GM12865 (cell line): ENCODE measurements around the gene ACKR1.

Experiments
- DNase-seq: peaks from one replicate; pipeline ENCODE4 v3.0.0; 2010; ENCODE audit warnings: low read depth
- H3K4me3 ChIP-seq: 2 replicates; pipeline ENCODE4 v1.5.1; 2011; ENCODE audit warnings: mild to moderate bottlenecking, low read depth, low read length, control low read depth
- CTCF ChIP-seq: IDR thresholded peaks from 2 replicates; pipeline ENCODE4 v1.5.1; 2011; ENCODE audit warnings: low read length, control low read depth, low read depth, inconsistent platforms; ENCODE audit not compliant: insufficient read depth; ENCODE audit errors: missing control alignments

ACKR1 gene

GRCh38 chr1:159177272-159177907, 27.3 kb upstream of the ACKR1 start:
- no peak for TF ChIP-seq CTCF
- no peak overlapping the region for H3K4me3 ChIP-seq
- DNase-seq, result peak; percentile 58

DNA sequence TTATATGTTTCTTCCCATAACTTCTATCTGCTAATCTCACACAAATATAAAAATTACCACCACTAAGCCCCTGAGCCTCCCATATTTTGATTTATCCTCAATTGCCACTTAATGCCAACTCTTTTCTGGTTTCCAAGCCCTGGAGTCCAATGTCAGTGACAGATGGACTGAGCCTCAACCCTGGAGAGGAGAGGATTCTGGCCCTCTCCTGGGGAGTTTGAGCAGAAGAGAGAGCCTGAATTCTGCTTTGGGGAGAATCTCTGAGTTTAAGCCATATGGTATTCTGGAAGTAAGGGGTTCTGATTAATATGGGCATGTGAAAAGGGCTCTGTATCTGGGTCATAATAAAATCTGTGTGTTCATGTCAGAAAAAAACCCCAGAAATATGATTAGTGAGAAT, 24.8 kb upstream of the ACKR1 start:
- H3K4me3 ChIP-seq, result no peak overlapping the region
- no peak for DNase-seq
- TF ChIP-seq CTCF, result no peak

DNA sequence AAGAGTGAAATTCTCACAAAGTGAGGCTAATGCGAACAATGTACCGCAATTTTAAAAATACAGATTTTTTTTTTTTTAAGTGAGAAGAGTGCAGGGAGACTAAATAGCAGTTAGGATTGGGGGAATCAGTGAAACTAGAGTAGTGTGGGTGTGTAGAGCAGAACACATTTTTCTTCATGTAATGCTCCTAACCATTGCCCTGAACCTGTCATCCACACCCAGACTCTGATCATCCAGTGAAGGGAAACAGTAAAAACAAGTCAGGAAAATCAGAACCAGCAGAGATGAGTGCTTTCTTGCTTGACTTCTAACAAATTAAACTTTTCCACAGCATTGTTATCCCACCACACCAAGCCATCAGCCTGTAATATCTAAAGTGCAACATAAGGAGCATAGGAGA, 24.2 kb upstream of the ACKR1 start:
- no peak for TF ChIP-seq CTCF

GRCh38 chr1:159181328-159182024, 23.2 kb upstream of the ACKR1 start:
- no peak overlapping the region for H3K4me3 ChIP-seq
- no peak for TF ChIP-seq CTCF
- DNase-seq, result no peak

More for the DNA sequence above, 24.2 kb upstream of the ACKR1 start:
- no peak for DNase-seq
- H3K4me3 ChIP-seq, result no peak overlapping the region

DNA sequence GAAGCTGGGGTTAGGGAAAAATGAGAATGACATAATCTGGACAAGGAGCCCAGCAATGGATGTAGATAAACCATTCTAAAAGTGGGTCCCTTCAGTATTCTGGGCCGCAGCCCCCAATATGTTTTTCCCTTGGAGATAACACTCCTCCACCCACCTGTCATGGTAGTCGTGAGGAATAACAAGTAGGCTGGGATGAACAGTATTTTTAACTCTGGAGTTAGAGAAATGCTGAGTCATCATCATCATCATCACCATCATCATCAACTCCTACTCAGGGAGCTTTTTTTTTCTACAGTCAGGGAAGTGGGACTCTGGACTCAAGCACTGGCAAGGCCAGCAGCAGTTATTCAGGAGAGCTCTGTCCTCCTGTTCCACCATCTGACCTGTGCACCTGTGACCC, 20.5 kb upstream of the ACKR1 start:
- no peak for TF ChIP-seq CTCF
- no peak overlapping the region for H3K4me3 ChIP-seq
- DNase-seq, result no peak

- no peak for DNase-seq
- no peak overlapping the region for H3K4me3 ChIP-seq
- no peak for TF ChIP-seq CTCF
These were observed 19.6 kb upstream of the ACKR1 start for GRCh38 chr1:159185121-159185520.
